Thoracic aorta (tissue), 2 donors: ENCODE data around the gene DTL. TPM values are rescaled to one million over a fixed set of nuclear protein-coding genes. Genes with fewer than 3 reads are reported as not detected.

Experiments used
- ATAC-seq: fragments of 150-250 bp; one replicate; pipeline ENCODE4 v1.8.0; 2017; ENCODE audit warnings: low read depth; ENCODE audit not compliant: insufficient number of reproducible peaks, low FRiP score
- DNase-seq: peaks from one replicate; pipeline ENCODE4 v3.0.0-alpha.2; 2020; ENCODE audit warnings: low spot score
- H3K27ac ChIP-seq, 2 donors: fragments of 200-600 bp; sonication (generic); 1 replicate in 1 of 2; 2 replicates in 1 of 2; pipeline ENCODE4 v1.5.1; 2016; ENCODE audit warnings: mild to moderate bottlenecking in 2 of 2, moderate library complexity in 2 of 2
- H3K27me3 ChIP-seq: fragments of 200-600 bp; sonication (generic); replicated peaks from 2 replicates; pipeline ENCODE4 v1.6.0; 2016; ENCODE audit warnings: mild to moderate bottlenecking; ENCODE audit not compliant: insufficient read depth
- H3K36me3 ChIP-seq: fragments of 200-600 bp; sonication (generic); one replicate; pipeline ENCODE4 v1.5.1; 2016
- H3K4me1 ChIP-seq, 2 donors: fragments of 200-600 bp; sonication (generic); 1 replicate in 1 of 2; 2 replicates in 1 of 2; pipeline versions ENCODE4 v1.5.1 to v1.6.0; 2016; ENCODE audit warnings: low read depth in 2 of 2, mild to moderate bottlenecking in 1 of 2; ENCODE audit not compliant: control insufficient read depth in 1 of 2
- H3K4me3 ChIP-seq: fragments of 200-600 bp; sonication (generic); 2 replicates; pipeline ENCODE4 v1.5.1; 2016; ENCODE audit warnings: mild to moderate bottlenecking
- H3K9me3 ChIP-seq: fragments of 200-600 bp; sonication (generic); 2 replicates; pipeline ENCODE4 v1.5.1; 2016
- total RNA-seq, 2 donors: library from RNA; depleted of rRNA; stranded (reverse); fragments of >200 nt; gene quantifications; one replicate each; pipeline versions ENCODE4 v1.1.0 to v1.2.3, GENCODE V29; 2016
- TF ChIP-seq, protein P1 (sequence below): fragments of 200-600 bp; sonication (generic); IDR thresholded peaks from one replicate; pipeline ENCODE4 v1.5.1; 2019; ENCODE audit warnings: antibody characterized with exemption

Gene DTL
- total RNA-seq, 2 donors from 2014 or later: 0.21 to 3.4 TPM

DNA sequence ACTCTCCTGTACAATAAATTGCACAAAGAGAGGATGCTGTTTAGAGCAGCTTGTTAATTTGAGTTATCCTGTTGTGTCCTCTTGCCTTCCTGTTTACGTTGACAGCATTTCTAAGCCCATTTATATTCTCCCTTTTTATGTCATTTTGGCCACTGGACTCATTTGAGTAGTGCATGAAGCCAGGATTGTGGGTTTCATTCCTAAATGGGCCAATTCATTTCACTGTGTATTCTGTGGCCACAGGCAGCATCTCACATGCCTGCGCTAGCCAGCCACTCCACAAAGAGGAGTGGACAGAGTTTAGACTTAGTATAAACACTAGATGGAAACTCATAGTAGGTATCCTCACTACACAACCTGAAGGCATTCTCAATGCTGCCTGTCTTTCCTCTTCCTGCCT is 73.4 kb downstream of the DTL start:
- no peaks in the 10 kb centered on the region for H3K36me3 ChIP-seq
- no peak for DNase-seq
- no peak for ATAC-seq
- H3K27ac ChIP-seq: no peak overlapping the region
- no peaks in the 10 kb centered on the region for H3K9me3 ChIP-seq
- H3K4me3 ChIP-seq: no peak overlapping the region
- no peaks in the 10 kb centered on the region for H3K27me3 ChIP-seq
- peaks cover 4 to 12% of the 10 kb centered on the region in 2 donors for H3K4me1 ChIP-seq
- TF ChIP-seq, protein P1, sequence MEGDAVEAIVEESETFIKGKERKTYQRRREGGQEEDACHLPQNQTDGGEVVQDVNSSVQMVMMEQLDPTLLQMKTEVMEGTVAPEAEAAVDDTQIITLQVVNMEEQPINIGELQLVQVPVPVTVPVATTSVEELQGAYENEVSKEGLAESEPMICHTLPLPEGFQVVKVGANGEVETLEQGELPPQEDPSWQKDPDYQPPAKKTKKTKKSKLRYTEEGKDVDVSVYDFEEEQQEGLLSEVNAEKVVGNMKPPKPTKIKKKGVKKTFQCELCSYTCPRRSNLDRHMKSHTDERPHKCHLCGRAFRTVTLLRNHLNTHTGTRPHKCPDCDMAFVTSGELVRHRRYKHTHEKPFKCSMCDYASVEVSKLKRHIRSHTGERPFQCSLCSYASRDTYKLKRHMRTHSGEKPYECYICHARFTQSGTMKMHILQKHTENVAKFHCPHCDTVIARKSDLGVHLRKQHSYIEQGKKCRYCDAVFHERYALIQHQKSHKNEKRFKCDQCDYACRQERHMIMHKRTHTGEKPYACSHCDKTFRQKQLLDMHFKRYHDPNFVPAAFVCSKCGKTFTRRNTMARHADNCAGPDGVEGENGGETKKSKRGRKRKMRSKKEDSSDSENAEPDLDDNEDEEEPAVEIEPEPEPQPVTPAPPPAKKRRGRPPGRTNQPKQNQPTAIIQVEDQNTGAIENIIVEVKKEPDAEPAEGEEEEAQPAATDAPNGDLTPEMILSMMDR: no peak

DNA sequence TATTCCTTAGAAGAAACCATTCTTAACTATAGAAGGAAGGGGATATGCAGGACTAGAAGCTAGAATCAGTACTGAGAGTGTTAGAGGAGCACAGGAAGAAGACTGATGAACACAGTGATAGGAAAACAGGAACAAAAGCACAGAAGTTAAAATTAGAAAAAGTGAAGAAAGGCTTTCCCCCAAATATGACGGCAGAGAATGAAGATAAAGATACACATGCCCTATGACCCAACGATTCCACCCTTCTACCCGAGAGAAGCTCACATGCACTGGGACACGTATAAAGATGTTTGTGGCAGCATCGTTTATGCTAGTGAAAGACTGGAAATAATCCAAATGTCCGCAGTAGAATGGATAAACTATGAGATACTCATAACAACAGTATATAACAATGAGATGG is 74.2 kb downstream of the DTL start:
- no peak overlapping the region for H3K4me3 ChIP-seq
- H3K9me3 ChIP-seq: no peaks in the 10 kb centered on the region
- no peaks in the 10 kb centered on the region for H3K27me3 ChIP-seq
- H3K4me1 ChIP-seq: peaks cover 2 to 11% of the 10 kb centered on the region in 2 donors
- no peak for ATAC-seq
- no peak overlapping the region for H3K27ac ChIP-seq
- no peak for DNase-seq
- no peaks in the 10 kb centered on the region for H3K36me3 ChIP-seq
- TF ChIP-seq, protein P1: no peak

DNA sequence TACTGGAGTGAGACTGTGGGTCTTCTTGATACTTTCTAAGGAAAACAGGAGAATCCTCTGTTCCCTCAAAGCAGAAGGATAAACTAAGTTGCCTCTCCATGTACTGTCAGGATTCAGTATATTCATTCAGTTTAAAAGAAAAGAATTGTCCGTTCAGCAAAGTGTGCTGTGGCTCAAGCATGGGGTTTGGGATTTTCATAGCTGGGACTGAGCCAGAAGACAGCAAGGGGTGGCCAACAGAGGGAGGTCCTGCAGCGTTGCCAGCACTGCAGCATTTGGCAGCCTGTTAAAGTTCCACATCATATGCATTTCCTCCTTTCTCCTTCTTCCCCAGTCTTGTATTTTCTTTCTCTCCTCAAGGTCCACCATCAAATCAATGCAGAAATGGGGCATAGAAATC is 75.1 kb downstream of the DTL start:
- no peaks in the 10 kb centered on the region for H3K27me3 ChIP-seq
- H3K4me3 ChIP-seq: no peak overlapping the region
- H3K9me3 ChIP-seq: no peaks in the 10 kb centered on the region
- no peak overlapping the region for H3K27ac ChIP-seq
- DNase-seq (no peak), ATAC-seq (no peak)
- peaks cover 0 to 2% of the 10 kb centered on the region in 2 donors for H3K4me1 ChIP-seq
- H3K36me3 ChIP-seq: no peaks in the 10 kb centered on the region
- TF ChIP-seq, protein P1: no peak

DNA sequence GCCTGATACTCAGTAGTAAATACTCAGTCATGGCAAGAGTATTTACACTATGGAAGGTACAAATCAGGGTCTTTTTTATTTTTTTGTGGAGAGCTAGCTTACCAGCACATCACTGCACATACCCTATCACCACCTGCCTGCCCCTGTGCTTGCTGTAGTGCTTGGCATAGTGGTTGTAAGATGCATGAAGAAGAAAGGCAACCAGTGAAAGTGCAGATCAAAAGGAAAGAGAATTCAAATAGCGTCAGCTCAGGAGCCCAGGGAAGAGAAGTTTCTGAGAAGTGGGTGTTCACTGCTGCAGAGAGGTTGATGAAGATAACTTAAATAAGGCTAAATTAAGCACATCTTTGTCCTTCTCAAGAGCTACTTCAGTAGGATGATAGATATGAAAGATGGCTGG is 76.0 kb downstream of the DTL start:
- no peak for DNase-seq
- no peak for ATAC-seq
- Histone ChIP-seq H3K4me3 (no peak overlapping the region), H3K9me3 (no peaks in the 10 kb centered on the region), H3K27me3 (no peaks in the 10 kb centered on the region), H3K27ac (no peak overlapping the region), H3K4me1 (no peaks in the 10 kb centered on the region), H3K36me3 (no peaks in the 10 kb centered on the region)
- TF ChIP-seq, protein P1: no peak

DNA sequence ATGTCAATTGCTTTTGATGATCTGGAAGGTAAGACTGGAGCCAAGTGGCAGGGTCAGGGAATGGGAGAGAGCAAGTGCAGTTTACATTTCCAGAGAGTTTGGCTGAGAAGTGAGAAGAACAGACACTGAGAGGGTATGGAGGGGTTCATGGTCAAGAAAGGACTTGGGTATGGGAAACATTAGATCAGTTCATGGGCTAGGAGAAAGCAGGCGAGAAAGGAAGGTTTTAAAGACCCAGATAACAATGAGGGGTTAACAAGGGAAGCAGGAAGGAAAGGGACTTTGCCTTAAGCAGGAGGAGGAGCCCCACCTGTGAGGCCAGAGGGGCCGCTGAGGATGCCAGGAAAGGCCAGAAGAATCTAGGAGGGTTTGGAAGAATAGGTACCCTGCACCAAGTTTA is 78.2 kb downstream of the DTL start:
- H3K27ac ChIP-seq: no peak overlapping the region
- DNase-seq (no peak), ATAC-seq (no peak)
- H3K9me3 ChIP-seq: no peaks in the 10 kb centered on the region
- H3K36me3 ChIP-seq: no peaks in the 10 kb centered on the region
- H3K27me3 ChIP-seq: no peaks in the 10 kb centered on the region
- peaks cover 0 to 5% of the 10 kb centered on the region in 2 donors for H3K4me1 ChIP-seq
- no peak overlapping the region for H3K4me3 ChIP-seq
- TF ChIP-seq, protein P1: no peak
